Inflammatory macrophage (primary cell): ENCODE measurements around the gene SLBP.

Source experiments
- DNase-seq, 2 donors: peaks; one replicate each; pipeline ENCODE4 v3.0.0-alpha.2; 2020 to 2022

Gene SLBP

DNA sequence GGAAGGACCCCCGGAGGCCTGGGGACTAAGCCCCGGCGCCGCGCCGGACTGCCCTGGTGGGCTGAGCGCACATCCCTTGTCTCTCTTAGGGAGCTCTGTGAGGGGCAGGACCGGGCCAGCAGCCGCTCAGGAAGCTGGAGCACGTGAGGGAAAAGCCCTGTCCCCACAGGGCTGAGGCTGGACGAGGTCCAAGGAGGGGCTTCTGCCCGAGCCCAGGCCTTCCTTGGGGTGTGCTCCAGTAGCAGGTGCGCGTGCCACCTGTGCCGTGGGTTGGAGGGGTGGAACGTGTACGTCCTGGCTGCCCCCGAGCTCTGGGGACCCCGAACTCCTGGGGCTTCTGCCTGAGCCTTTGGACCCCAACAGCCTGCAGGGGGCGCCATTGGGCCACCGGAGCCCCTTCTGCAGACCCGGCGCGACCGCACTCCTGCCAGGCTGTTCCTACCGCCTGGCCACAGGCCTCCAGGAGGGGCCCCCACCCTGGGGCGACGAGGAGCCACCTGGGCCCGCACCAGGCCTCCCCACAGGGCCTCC is 36.4 kb upstream of the SLBP start:
- peak; percentile 27 to 62 for DNase-seq

DNA sequence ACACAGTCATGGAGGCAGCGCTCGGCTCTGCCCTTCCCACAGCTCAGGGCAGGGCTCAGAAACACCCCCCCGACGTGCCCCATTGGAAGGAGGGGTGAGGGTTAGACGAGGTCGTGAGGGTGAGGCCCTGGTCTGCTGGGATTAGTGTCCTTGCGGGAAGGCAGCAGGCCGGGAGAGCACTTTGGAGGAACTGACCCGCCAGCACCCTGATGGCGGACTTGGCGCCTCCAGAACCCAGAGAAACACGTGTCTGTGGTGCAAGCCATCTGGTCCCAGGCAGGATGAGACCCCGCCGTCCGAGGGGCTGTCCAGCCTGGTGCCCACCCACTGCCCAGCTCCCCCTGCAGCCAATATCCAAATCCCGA is 35.5 kb upstream of the SLBP start:
- DNase-seq = no peak

DNA sequence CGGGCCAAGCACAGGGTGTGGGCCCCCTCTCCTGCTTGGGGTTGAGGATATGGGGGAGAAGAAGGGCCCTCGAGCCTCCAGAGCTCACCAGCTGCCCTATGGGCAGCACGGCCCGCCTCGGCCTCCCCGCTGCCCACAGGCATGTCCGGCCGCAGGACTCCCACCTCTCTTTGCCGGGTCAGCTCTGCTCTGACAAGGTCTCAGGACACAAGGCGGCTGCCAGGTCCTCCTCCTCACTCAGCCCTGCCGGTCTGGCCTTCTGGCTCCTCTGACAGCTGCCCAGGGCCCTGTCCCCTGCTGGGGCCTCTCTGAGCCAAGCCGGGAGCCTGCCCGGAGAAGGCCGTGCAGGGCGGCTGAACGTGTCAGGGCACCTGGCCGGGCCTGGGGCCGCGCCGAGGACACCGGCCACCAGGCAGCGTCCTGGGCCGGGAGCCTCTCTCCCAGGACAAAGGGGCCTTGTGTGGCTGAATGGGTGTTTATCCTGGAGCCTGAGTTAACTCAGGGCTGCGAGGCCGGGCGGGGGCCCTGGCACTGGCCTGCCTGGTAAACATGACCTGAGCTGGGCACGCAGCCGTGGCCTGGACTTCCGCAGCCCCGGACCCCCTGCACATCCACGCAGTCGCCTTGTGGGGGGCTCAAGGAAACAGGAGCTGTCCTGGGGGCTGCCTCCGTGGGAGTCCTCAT is 34.9 kb upstream of the SLBP start:
- no peak for DNase-seq

DNA sequence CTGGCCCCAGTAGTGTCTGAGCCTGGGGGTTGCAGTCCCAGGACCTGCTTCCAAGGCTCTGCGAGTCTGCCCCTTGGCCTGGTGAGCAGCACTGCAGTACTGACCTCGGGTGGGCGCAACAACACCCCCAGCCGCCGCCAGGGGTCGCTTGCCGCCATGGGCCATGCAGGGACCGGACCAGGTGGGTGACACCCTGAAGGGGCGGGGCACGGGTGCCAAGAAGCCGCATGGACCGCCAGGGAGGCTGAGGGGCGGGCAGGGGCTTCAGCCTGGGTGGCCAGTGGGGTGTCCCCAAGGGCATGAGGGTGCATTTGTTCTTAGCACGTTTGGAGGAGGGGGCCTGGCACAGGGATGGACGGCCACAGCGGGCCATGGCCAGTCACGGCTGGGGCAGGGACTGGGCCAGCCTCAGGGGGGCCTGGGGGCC is 34.2 kb upstream of the SLBP start:
- peak; percentile 57 to 65 for DNase-seq

DNA sequence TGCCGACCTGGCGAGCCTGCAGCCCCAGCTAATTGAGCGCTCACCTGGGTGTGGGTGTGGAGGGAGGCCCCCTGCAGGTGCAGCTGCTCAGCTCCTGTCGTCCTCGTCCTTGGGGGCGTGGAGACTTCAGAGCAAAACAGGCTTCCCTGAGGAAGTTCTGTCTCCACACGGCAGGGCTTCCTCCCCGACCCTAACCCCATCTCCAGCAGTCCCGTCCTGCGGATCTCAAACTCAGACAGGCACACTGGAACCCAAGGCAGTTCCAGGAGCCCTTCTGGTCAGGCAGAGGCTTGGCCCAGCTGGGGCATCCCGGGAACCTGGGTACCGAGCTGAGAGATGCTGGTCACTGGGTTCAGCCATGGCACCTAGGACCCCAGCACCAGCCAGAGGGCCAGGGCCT is 33.6 kb upstream of the SLBP start:
- no peak for DNase-seq

DNA sequence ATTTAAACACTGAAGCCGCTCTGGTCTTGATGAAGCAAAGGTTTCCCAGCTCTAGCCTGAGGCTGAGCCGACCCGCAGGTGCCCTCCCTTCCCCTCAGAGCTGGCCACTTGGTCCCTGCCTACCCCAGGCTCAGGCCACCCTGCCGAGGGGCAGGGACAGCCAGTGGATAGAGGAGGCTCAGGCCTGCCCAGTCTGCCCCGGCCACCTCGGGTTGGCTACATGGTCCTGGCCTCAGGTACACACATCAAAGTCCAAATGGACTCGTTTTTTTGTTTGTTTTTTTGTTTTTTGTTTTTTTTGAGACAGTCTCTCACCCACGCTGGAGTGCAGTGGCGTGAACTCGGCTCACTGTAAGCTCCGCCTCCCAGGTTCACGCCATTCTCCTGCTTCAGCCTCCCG is 33.0 kb upstream of the SLBP start:
- DNase-seq = no peak

DNA sequence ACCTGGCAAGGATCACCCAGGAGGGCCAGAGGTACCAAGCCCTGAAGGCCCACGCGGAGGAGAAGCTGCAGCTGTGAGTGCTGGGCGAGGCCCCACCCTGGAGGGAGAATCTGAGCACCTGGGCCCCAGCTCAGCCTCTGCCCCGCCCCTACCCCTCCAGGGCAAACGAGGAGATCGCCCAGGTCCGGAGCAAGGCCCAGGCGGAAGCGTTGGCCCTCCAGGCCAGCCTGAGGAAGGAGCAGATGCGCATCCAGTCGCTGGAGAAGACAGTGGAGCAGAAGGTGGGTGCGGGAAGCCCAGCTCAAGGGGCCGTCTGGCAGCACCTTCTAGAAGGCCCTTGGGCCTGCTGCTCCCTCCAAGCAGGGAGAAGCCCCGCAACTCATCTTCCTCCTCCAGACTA is 32.4 kb upstream of the SLBP start:
- no peak for DNase-seq

DNA sequence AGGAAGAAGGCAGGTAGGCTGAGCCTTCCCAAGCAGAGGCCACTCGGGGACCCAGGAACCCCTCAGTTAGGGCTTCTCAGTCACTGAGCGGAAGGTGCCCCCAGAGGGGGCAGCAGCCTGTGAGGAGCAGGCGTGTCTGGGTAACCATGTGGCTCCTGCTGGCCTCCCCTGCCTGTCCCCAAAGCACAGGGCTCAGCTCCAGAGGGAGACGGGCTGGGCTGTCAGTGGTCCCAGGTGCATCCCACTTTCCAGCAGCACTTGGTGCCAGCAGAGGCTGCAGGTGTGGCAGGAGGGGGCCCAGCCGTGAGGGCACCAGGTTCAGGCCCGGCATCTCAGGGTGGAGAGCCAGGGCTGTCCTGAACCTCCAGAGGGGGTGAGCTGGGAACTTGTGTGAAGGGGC is 31.9 kb upstream of the SLBP start:
- DNase-seq = no peak

DNA sequence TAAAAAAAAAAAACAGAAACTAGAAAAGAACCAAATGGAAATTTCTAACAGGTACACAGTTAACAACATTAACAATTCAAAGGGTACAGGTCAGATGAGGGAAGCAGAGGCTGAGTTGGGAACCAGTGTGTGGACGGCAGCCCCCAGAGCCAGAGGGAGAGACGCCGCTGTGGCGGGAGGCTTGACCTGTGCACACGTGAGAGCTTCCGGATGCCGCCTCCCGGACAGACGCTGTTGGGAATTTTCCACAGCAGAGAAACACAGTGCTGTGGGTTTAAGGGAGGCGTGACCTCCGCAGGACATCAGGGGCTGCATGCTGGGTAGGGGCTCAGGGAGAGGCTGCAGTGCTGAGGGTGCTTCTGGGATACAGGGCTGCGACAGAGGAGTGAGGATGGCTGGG is 31.4 kb upstream of the SLBP start:
- no peak for DNase-seq

DNA sequence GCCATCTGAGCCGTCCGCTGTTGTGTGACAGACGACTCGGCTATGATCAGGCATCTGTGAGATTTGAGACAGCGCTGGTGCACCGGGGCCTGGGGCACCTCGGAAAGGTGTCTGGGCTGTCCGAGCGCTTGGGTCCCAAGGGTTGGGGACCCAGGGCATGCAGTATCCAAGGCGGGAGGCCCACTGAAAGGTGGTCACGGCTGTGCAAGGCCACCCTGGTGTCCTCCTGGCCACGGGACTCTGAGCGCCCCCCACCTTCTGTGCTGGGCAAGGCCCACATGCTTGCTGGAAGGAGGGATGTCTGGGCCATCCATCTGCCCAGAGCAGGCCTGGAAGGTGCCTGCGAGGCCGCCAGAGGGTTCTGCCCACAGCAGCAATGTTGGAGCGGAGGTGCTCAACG is 29.1 kb upstream of the SLBP start:
- DNase-seq = no peak

DNA sequence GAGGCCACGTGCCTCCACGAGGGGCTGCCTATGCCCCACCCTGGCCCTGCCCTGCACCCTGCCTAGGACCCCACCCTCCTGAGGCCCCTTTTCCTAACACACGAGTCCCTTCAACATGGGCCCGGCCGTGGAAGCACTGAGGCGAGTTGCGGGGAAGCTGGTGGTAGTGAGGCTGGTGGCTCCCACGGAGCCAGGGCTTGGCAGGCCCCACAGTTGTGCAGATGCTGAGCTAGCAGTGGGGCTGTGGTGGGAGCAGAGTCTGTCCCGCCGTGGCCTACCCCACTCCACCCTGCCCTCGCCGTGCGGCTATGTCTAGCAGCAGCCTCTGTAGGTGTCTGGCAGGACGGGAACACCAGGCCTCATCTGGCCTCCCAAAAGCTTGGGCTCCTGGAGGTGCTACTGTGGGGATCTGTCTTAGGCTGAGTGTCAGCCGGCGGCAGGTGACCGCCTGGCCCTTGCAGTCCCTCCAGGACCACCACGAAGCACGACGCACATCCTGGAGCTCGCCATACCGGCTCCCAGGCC is 28.0 kb upstream of the SLBP start:
- DNase-seq = no peak

DNA sequence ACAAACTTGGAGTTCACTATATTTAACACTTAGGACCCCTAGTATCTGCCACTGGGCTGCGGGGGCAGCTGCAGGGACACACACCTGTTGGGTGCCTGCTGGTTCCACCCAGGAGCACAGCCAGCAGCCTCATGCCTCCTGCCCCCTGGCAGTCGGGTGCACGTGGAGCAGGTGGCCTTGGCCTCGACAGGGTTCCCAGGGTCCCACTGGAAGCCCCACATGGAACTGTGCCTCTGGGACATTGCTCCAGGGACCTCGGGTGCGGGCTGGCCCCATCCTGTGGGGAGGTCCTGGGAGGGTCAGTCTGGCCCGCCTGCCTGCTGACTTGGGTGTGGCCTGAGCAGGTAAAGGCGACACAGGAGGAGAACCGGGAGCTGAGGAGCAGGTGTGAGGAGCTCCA is 27.2 kb upstream of the SLBP start:
- no peak for DNase-seq

DNA sequence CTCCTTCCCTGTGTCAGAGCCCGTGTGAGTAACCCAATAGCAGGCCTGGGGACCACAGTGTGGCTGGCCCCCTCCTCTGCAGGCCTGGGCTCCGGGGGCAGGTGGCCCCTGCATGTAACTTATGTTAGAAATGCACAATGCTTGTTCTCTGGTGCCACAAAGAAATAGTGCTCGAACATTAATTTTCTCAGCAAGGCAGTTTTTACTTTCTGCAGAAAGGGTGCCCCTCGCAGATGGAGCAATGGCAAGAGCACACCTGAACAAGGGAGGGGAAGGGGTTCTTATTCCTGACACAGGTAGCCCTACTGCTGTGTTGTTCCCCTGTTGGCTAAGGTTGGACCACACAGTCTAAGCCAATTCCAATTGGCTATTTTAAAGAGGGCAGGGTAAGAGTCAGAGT is 26.3 kb upstream of the SLBP start:
- no peak for DNase-seq

DNA sequence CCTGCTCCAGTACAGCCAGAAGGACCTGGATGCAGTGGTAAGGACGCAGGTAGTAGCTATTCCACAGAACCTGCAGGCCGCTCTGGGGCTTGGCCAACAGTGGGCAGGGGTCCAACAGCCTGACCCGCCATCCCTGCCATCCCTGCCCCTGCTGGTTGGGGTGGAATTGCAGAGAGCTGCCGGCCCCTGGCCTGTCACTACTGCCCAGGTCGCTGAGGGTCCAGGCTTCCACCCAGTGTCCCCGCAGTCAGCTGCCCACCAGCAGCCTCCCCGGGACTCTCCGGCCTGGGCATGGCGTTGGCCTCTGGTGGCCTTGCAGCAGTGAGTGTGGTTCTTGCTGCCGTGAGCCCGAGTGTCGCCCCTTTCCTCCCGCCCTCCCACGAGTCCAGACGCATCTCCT is 25.5 kb upstream of the SLBP start:
- DNase-seq = no peak

DNA sequence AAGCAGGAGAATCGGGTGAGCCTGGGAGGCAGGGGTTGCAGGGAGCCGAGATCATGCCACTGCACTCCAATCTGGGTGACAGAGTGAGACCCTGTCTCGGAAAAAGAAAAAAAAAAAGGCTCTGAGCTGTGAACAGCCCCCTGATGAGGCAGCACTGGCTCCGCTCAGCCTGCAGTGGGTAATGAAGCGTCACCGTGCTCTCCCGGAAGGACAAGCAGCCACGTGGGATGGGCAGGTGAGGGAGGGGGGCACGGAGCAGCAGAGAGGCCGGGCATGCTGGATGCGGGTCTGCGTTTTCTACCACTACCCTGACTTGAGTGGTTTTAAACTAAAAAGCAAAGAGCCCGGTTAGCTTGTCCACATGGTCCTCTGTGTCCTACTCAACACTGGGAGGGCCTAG is 24.7 kb upstream of the SLBP start:
- DNase-seq = no peak

DNA sequence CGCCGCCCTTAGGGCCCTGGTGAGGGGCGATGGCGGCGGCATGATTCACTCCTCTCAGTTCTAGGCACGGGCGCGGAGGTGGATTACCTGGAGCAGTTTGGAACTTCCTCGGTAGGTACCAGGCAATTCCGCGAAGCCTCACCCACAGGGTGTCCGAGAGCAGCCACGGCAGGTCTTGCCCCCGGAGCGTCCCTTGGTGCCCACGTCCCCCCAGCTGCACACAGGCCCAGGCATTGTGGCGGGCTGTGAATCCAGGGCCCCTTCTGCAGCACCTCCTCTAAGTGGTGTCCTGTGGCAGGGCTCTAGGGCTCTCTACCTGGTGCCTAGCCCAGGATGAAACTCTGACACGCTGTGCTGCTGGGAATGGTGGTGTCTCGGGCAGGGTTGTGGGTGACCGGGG is 23.1 kb upstream of the SLBP start:
- DNase-seq = no peak

DNA sequence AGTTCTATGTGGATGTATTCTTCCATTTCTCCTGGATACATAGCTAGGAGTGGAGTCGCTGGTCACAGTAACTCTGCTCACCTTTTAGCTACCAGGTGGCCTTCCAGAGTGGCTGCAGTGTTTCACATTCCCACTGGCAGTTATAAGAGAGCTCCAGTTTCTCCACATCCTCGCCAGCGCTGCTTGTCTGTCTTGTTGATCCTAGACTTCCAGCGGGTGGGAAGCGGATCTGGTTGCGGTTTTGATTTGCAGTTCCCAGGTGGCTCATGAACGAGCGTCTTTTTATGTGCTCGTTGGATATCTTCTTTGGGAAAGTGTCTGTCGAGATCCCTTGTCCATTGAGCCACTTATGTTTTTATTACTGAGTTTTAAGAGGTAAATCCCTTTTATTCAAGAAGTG is 20.8 kb upstream of the SLBP start:
- no peak for DNase-seq

DNA sequence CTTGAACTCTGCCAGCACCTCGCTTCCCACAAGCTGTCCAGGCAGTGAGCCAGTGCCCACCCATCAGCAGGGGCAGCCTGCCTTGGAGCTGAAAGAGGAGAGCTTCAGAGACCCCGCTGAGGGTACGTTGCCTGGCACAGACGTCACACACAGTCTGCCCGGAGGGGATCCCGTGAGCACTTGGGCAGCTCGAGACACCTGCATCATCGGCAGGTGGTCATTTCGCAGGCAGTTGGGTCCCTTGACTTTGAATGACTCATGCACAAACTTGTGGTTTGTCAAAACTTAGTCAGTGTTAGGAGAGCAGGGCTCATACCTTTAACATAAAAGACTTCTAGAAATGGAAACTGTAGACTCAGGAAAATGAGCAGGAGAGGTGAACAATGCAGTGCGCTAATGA is 19.1 kb upstream of the SLBP start:
- DNase-seq = no peak

DNA sequence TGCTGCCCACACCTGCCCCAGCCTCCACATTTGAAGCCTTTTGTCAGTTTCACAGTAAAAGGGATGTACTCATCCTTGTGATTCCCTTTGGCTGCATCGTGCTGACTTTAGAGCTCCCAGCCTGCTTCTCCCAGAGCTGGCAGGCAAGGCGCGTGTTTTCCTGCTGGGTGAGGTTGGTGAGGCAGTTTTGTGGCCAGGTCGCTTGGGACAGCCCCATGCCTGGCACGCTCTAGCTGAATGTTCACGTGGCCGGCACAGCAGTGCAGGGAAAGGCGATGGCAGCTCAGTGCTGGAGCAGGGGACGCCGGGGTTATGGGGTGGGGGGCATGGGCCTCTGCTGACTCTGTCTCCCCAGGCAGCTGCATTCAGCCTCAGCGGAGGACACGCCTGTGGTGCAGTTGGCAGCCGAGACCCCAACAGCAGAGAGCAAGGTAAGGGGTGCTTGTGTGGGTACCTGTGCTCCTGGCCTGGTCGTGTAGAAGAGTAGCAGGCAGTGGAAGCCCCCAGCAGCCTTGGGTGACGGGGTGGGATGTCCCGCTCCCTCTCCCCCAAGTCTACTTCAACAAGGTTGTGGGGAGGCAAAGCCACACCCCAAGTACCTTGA is 18.5 kb upstream of the SLBP start:
- DNase-seq = no peak

DNA sequence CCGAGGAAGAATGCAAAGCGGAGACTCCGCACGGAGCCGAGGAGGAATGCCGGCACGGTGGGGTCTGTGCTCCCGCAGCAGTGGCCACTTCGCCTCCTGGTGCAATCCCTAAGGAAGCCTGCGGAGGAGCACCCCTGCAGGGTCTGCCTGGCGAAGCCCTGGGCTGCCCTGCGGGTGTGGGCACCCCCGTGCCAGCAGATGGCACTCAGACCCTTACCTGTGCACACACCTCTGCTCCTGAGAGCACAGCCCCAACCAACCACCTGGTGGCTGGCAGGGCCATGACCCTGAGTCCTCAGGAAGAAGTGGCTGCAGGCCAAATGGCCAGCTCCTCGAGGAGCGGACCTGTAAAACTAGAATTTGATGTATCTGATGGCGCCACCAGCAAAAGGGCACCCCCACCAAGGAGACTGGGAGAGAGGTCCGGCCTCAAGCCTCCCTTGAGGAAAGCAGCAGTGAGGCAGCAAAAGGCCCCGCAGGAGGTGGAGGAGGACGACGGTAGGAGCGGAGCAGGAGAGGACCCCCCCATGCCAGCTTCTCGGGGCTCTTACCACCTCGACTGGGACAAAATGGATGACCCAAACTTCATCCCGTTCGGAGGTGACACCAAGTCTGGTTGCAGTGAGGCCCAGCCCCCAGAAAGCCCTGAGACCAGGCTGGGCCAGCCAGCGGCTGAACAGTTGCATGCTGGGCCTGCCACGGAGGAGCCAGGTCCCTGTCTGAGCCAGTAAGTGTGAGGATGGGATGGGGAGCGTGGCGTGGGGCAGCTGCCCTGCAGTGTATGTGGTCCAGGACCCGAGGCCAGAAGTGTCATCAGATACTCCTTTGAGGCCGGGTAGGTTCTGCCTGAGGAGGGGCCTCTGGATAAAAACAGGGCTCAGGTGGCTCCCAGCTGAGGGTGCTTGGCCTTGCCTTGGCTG is 16.2 kb upstream of the SLBP start:
- no peak for DNase-seq

DNA sequence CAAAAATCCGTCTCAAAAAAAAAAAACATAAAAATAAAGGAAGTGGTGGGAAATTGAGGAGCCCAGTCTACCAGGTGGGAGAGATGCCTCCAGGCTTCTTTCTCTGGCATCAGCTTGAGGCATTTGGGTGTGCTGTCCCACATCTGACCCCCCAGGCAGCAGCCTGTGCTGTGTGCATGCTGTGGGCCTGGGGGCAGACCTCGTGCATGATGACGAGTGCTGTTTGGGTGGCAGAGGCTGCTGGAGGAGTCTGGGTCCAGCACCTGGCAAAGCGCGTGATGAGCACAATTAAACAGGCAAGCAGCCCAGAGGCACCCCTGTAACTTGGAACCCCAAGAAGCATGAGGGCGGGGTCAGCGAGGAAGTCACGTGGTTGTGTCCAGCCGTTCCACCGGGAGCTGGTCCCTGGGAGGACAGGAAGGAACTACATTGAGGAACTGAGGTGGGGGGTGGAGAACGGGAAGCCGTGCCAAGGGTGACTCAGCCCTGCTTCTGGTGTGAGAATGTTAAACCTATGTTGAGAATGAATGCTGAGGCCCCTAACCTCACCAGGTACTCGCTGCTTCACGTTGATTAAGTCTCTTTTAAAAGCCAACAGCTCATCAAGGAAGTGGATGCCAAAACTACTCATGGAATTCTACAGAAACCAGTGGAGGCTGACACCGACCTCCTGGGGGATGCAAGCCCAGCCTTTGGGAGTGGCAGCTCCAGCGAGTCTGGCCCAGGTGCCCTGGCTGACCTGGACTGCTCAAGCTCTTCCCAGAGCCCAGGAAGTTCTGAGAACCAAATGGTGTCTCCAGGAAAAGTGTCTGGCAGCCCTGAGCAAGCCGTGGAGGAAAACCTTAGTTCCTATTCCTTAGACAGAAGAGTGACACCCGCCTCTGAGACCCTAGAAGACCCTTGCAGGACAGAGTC is 15.3 kb upstream of the SLBP start:
- DNase-seq = peak; percentile 87 to 90
